ENCODE measurements around the gene ARSG.
"Not testable (repeated sequence)": the region's sequence is repeated elsewhere in the genome, so short reads cannot be mapped to it uniquely, and the experiment has no call there.

ARSG gene

DNA sequence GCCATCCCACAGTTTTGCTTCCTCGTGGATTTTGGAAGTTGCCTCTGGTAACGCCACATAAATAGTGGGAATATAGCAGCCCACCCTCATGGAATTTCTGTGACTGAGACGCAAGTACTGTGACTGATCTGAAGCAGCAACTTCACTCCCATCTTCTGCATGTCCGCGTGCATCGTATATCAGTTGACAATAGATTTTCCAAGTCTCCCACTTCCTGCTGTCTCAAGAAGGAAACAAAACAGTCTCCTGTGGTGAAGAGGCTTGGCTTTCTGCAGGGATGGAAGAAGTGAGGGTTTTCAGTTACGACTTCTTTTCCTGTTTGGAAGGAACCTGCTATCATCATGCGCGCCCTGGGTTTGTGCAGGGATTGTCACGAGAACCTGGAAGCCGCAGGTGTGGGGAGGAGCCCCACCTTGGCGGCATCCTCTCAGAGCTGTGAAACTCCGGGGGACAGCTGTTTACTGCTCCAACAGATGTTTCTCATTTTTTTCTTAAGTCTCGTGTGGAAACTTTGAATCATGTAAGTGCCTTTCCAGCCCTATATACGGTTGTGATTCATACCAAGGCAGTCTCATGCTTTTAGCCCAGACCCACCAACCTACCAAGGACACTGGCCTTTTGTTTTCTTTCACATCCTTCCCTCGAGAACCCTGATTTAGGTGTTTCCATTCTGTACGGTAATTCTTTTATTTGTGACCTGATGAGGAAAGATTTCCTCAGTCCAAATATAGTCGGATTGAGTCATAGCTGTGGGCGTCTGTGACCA lies 108.5 kb downstream of the ARSG start:
- no peak for DNase-seq

DNA sequence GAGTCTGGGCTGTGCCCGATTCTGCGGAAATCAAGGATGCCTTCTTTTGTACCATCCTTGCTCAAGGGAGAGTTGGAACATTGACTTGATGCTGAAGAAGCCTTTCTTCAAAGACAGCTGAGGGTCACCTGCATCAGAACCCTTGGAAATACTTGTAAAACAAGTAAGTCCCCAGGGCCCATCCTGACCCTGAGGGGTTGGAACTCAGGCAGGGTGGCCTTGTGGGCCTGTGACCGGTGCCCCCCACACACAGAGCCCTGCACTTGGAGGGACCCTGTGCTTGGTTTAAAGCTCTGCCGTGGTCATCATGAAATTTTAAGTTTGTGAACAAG lies 109.1 kb downstream of the ARSG start:
- DNase-seq: no peak

DNA sequence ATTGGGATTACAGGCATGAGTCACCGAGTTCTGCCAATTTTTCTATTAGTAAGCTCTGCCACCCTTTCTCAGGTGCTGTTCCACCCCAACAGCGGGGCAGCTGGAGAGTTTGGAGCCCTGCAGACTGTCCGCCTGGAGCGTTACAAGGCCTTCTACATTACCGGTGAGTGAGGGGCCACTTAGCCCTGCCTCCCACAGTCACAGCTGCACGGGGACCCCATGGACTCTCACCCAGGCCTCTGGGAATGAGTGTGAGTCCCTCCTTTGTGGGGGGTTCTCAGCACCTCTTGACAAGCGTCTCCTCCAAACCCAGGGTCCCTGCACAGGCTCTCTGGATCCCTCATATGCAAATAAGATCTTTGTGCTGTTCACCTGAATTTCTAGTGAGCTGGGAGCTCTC lies 110.0 kb downstream of the ARSG start:
- DNase-seq: no peak

DNA sequence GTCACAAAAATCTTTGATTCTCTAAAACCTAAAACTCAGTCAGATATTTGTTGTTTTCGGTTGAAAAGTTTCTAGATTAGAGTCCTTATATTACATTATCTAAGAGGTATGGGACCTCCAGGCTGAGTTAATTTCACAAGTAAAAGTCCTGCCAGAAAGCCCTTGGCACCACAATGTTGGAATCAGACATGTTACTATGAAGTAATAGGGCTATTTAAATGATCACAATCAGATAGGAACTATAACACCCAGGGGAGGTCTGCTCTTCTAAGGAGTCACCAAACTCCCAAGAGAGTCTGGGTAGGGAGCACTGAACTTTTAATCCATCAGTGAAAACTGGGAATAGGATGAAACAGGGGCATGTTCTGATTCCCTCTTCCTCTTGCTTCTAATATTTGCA lies 111.8 kb downstream of the ARSG start:
- no peak for DNase-seq

DNA sequence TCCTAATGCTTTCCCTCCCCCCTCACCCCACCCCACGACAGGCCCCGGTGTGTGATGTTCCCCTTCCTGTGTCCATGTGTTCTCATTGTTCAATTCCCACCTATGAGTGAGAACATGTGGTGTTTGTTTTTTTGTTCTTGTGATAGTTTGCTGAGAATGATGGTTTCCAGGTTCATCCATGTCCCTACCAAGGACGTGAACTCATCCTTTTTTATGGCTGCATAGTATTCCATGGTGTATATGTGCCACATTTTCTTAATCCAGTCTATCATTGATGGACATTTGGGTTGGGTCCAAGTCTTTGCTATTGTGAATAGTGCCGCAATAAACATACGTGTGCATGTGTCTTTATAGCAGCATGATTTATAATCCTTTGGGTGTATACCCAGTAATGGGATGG lies 112.5 kb downstream of the ARSG start:
- DNase-seq: not testable (repeated sequence)

DNA sequence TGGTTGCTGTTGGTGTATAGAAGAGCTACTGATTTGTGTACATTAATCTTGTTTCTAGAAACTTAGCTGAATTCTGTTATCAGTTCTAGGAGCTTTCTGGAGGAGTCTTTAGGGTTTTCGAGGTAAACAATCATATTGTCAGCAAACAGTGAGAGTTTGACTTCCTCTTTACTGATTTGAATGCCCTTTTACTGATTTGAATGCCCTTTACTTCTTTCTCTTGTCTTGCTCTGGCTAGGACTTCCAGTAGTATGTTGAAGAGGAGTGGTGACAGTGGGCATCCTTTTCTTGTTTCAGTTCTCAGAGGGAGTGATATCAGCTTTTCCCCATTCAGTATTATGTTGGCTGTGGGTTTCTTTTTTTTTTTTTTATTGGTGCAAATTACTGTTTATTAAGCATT lies 116.4 kb downstream of the ARSG start:
- DNase-seq: not testable (repeated sequence)

DNA sequence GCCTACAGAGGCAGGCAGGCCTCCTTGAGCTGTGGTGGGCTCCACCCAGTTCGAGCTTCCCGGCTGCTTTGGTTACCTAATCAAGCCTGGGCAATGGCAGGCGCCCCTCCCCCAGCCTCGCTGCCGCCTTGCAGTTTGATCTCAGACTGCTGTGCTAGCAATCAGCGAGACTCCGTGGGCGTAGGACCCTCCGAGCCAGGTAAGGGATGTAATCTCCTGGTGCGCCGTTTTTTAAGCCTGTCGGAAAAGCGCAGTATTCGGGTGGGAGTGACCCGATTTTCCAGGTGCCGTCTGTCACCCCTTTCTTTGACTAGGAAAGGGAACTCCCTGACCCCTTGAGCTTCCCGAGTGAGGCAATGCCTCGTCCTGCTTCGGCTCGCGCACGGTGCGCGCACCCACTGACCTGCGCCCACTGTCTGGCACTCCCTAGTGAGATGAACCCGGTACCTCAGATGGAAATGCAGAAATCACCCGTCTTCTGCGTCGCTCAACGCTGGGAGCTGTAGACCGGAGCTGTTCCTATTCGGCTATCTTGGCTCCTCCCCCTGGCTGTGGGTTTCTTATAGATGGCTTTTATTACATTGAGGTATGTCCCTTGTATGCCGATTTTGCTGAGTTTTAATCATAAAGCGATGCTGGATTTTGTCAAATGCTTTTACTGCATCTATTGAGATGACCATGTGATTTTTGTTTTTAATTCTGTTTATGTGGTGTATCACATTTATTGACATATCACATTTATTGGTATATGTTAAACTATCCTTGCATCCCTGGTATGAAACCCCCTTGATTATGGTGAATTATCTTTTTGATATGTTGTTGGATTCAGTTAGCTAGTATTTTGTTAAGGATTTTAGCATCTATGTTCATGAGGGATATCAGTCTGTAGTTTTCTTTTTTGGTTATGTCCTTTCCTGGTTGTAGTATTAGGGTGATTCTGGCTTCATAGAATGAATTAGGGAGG lies 122.6 kb downstream of the ARSG start:
- DNase-seq: peak; percentile 75

DNA sequence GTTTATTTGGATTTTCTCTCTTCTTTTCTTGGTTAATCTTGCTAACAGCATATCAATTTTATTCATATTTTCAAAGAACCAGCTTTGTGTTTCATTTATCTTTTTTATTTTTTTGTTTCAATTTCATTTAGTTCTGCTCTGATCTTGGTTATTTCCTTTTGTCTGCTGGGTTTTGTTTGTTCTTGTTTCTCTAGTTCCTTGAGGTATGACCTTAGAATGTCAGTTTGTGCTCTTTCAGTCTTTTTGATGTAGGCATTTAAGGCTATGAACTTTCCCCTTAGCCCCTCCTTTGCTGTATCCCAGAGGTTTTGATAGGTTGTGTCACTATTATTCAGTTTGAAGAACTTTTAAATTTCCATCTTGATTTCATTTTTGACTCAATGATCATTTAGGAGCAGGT lies 123.6 kb downstream of the ARSG start:
- DNase-seq: peak; percentile 28

DNA sequence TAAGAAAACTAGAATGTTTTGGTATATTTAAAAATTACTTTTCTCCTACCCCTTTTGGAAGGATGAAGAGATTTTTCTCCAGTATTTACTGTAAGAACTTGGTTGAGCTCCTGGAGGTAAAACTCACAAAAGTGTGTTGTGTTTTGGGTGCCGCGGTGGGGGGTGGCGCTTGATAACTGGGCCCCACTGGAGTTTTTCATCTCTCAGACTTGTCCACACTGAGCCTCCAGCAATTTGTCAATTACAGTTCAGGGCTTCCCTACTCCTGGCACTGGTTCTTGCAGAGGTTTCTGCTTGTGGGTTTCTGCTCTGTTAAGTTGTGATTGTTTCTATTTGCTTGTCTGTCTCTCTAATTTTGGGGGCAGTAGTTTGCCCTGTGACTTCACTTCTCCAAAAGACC lies 126.0 kb downstream of the ARSG start:
- no peak for DNase-seq

DNA sequence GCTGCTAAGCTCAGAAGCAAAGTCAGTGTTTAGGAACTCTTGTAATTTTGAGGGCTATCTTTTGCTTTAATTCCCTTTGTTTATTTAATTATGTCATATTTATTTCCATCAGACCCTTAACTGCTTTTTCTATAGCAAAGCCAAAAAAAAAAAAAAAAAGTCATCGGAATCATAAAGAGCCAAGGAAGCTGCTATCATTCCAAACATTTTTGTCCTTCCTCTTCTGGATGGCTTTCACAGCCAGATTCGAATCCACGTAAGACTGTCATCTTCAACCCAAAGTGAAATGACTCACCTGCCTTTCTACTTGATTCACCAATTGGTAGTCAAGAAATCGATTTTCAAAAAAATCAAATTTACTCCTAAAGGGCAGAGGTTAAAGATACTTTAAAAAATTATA lies 127.6 kb downstream of the ARSG start:
- no peak for DNase-seq

DNA sequence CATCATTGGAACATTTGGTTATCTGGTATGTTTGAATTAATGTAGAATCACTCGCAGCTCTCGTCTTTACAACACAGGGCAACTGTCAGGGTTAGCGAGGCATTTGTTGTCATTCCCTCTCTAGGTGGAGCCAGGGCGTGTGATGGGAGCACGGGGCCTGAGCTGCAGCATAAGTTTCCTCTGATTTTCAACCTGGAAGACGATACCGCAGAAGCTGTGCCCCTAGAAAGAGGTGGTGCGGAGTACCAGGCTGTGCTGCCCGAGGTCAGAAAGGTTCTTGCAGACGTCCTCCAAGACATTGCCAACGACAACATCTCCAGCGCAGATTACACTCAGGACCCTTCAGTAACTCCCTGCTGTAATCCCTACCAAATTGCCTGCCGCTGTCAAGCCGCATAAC lies 128.8 kb downstream of the ARSG start:
- no peak for DNase-seq

DNA sequence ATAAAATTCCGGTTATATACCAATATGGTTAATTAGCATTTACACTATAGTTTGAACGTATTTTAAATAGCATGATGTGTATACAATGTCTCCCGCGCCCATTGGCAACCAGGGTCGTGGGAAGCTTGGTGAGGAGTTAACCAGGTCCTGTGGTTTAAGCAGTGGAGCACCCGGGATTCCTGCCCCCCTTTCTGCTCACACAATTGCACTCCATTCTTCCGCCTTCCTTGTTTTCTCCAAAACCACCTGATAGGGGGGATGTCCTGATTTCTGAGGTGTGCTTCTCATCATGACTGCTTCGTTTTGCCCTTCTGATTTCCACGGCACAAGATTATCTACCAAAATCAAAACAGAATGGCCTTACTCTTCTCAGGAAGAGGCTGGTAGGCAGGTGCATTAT lies 130.2 kb downstream of the ARSG start:
- no peak for DNase-seq

DNA sequence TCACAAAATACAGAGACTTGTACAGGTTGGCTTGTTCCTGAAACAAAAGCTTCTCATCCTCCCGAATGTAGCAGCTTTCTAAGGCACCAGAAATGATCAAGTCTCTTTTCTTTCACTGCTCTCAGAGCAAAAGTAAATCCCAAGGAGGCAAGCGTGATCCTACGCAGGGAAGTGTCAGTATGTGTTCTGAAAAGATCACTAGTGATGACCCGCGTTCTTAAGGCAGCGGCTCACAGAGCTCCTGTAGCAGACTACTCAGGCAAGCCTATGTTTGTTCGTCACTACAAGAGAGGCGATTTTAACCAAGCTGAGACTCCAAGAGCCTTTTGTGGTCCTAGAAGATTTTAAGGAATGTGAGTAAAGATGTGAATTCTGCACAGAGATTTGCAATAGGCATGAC lies 131.5 kb downstream of the ARSG start:
- DNase-seq: no peak

DNA sequence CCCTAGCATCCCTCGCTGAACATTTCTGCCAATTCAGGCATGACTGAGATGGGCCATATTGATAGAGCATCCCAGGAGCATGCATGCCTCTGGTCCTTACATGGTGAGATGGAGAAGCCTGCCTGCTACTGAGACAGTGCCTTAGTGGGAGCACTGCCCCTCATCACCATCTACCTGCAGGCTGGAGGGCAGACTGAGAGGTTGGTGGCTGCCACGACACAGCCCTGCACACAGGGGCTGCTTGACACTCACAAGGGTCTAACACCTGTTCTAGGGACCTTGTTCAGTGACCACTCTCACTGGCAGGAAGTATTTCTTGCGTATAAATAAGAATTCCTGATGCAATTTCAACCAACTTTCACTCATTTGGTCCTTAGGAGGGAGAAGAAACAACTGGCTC lies 132.0 kb downstream of the ARSG start:
- no peak for DNase-seq

DNA sequence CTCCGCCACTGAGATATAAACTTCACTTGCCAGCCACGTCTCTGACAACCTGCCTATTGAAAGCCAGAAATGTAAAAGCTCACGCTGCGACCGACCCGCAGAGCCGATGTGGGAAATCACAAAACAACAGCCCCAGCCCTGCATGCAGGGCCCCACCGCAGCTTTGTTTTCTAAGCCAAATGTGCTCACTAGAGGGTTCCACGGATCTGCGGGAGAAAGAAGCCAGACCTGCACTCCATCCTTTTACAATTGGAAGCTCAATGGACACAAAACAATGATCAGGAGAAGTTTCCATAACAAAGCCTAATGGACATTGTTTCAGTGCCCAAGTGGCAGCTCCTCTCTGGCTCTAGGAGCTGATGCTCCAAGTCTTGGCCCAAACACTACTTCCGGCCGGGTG lies 132.9 kb downstream of the ARSG start:
- no peak for DNase-seq

DNA sequence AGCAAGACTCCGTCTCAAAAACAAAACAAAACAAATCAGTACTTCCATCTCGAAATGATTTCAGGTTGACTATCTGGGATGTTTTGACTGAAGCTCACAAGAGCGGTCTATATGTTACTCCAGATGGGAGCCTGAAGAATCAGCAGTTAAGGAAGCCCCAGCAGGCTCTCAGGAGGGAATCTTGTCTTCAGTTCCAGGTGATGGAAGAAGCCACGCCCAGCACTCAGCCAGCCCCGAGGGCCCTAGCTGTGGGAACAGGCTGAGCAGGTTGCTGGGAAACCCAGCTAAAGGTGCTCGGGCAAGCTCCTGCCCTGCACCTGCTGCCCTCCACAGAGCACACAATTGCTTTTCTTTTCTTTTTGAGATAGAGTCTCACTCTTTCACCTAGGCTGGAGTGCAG lies 133.6 kb downstream of the ARSG start:
- no peak for DNase-seq

DNA sequence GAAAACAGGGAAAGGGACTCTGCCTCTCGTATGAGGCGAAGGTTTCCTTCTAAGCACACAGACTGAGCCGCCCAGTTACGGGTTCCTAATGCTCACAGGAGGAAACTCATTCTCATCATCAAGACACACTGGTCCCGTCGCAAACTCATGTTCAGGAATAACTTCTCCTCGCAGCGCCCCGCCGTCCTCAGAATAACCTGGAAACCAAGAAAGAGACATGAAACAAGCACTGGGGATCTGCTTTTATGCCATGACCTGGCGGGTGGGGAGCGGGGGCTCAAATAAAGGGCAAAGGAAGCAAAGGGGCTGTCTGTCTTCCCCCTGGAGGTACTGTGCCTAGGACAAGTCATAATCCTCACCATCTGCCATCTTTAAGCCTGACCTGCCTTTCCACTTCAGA lies 134.7 kb downstream of the ARSG start:
- no peak for DNase-seq

DNA sequence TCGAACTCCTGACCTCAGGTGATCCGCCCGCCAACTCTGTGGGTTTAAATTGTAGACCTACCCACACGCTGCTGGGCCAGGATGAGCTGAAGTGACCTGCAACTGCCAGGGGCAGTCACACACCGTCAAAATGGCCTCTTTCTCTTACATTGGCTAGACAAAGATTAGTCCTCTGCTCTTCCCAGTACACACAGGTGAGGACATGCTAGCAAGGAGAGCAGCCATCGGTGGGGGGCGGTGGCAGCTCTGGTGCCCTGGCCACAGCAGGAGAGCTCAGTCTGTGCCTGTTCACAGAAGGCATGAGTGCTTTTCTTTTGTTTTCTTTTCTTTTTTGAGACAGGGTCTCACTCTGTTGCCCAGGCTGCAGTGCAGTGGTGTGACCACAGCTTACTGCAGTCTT lies 136.3 kb downstream of the ARSG start:
- no peak for DNase-seq

DNA sequence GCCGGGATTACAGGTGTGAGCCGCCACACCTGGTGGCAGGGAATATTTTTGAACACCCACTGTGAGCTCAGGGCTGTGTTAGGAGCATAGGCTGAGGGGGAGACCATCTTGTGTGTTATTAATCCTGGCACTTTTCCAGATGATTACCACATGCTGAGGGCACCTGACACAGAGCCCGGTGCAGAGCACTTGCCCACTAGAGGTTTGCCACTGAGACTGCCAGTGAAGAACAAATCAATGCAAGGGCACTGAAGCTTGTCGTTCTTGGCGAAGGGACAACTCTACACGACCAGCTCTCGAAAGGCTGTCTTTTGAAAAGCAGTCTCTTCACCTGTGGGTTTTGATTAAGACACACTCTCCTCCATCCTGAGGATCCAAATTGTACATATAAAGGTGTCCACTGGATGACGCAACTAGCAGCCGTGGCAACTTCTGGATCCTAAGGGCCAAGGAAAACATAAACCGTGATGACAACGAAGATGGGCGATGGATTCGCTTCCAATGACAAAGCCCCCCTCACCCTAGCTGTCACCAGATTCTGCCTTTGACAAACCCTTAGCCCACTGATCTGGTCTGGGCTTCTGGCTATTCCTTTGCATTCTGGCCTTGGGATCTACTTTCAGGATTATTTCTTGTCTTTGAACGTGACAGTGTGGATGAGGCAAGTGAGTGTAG lies 137.3 kb downstream of the ARSG start:
- DNase-seq: no peak

DNA sequence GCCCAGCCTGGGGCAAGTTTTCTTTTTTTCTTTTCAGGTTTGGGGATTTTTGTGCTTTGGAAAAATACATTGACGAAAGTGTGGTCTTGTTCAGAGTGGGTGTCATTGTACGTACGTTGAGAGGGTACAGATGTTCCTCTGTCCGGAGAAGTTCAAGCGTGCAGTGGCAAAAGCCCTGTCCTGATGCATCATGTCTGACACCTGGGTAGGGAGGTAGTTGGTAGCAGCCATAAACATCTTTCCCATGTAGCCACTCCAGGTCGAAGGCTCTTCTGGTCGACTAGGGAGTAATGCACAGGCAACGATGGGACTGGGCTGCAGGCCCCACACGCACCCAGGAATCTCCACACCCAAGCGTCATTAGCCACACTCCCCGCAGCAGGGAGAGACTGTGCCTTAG lies 138.6 kb downstream of the ARSG start:
- no peak for DNase-seq

DNA sequence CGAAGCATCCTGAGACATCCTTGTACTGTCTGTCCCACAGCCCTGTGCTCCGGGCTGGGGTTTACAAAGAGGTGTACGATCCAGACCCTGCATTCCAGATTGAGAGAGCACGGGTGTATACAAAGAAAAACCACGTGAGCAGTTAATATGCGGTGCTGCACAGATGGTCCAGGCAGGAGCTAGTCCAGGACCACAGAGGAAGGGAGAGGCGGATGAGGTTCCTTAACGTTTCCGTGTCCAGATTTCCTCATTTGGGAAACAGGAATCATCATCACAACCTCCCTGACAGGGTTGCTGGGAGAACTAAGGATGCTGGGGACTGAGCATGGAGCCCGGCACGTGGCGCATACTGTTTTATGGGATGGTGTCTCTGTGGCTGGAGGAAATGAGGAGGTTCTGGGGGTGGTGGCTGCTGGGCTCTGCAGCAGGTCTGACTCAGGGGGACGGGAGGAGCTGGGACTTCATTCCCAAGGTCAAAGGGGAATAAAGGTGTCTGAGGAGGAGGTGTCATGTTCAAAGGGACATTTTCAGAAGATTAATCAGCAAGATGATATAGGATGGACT lies 139.8 kb downstream of the ARSG start:
- no peak for DNase-seq

DNA sequence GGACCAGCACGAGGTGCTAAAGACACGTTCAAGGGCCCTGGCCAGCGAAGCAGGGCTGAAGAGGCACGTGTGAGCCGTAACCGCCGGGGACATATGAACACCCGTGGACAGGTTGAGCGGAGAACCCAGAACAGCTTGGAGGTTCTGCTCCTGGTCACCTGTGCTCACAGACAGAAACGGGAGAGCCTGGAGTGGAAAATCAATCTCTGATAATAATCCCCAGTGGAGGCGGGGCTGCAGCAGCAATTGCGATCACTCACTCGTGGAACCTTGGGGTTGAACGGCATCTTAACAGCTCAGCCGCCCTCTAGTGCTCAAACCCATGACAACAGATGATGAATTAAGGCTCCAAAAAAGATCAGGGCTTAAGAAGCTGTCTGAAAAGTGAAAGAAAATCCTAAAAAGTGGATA lies 140.4 kb downstream of the ARSG start:
- peak; percentile 68 for DNase-seq

DNA sequence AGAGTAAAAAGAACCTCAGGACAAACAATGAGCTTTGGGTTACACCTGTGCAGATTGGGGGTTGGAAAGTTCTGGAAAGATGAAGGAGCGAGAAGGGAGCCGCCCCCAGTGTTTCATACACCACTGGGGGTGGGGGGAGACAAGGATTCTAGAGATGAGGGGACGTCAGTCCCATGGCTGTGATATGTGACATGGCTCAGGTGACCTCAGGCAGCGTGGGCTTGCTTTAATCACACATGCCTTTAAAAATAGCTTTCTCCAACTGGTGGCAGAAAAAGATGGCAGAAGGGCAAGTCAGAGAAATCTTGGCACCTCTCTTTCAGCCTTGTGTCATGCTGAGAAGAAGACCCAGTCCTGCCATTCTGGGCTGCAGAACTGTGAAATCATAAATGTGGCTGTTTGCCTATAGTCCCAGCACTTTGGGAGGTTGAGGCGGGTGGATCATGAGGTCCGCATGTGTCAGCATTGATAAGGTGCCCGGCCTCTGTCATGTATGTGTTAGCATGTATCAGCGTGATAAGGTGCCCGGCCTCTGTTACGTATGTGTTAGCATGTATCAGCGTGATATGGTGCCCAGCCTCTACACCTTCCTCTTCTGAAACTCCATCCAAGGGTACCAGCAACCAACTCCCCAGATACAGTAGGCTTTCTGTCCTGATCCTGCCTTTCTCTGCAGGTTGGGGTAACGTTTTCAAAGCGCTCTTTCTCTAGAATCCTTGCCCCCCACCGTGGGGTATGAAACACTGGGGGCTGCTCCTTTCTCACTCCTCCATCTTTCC lies 141.0 kb downstream of the ARSG start:
- no peak for DNase-seq

All from CD4-positive, alpha-beta T cell treated with Interleukin-10 for 1 hour (primary cell).